Measurements from ENCODE around the gene PDE6H. TPM values are rescaled to one million over a fixed set of nuclear protein-coding genes. Genes with fewer than 3 reads are reported as not detected.

The PDE6H gene
- total RNA-seq, 1 donor from 2014 or later: not detected

DNA sequence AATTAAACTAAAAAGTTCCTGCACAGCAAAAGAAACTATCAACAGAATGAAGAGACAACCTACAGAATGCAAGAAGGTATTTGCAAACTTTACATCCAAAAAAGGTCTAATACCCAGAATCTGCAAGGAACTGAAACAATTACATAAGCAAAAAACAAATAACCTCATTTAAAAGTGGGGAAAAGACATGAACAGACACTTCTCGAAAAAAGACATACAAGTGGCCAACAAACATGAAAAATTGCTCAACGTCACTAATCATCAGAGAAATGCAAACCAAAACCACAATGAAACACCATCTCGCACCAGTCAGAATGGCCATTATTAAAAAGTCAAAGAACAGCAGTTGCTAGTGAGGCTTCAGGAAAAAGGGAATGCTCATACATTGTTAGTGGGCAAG is 15.2 kb downstream of the PDE6H start:
- Mint-ChIP-seq H3K4me1 (peaks cover 13% of the 10 kb centered on the region), H3K27ac (no peak overlapping the region), H3K36me3 (ENCODE audit: low read depth) (peaks cover 1% of the 10 kb centered on the region), H3K4me3 (no peak overlapping the region), H3K9me3 (peaks cover 6% of the 10 kb centered on the region), H3K27me3 (peaks cover 3% of the 10 kb centered on the region)
- intact Hi-C loops (cut with micrococcal nuclease): no loop called here
- no peak for DNase-seq

DNA sequence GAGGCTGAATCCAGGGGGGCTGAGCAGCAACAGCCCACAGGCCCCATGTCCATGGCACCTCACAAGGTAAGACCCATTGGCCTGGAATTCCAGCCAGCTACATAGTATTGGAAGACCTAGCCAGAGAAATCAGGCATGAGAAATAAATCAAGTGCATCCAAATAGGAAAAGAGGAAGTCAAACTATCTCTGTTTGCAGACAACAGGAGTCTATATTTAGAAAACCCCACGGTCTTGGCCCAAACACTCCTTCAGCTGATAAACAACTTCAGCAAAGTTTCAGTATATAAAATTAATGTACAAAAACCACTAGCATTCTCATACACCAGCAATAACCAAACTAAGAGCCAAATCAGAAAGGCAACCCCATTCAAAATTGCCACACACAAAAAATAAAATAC is 16.9 kb downstream of the PDE6H start:
- peaks cover 6% of the 10 kb centered on the region for H3K9me3 Mint-ChIP-seq
- H3K27ac Mint-ChIP-seq: no peak overlapping the region
- no peak overlapping the region for H3K4me3 Mint-ChIP-seq
- peaks cover 3% of the 10 kb centered on the region for H3K27me3 Mint-ChIP-seq
- no peak for DNase-seq
- peaks cover 14% of the 10 kb centered on the region for H3K4me1 Mint-ChIP-seq
- intact Hi-C loops (cut with micrococcal nuclease): no loop called here
- peaks cover 1% of the 10 kb centered on the region for H3K36me3 Mint-ChIP-seq (ENCODE audit: low read depth)

DNA sequence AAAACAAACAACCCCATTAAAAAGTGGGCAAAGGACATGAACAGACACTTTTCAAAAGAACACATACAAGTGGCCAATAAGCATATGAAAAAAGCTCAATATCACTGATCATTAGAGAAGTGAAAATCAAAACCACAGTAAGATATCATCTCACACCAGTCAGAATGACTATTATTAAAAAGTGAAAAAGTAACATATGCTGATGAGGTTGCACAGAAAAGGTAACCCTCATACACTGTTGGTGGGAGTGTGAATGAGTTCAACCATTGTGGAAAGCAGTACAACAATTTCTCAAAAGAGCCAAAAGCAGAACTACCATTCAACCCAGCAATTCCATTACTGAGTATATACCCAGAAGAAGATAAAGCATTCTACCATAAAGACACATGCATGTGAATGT is 18.2 kb downstream of the PDE6H start:
- no peak for DNase-seq
- intact Hi-C loops (cut with micrococcal nuclease): no loop called here
- H3K36me3 Mint-ChIP-seq (ENCODE audit: low read depth): peaks cover 1% of the 10 kb centered on the region
- no peak overlapping the region for H3K4me3 Mint-ChIP-seq
- H3K4me1 Mint-ChIP-seq: peaks cover 24% of the 10 kb centered on the region
- peaks cover 3% of the 10 kb centered on the region for H3K27me3 Mint-ChIP-seq
- no peak overlapping the region for H3K27ac Mint-ChIP-seq
- peaks cover 6% of the 10 kb centered on the region for H3K9me3 Mint-ChIP-seq

DNA sequence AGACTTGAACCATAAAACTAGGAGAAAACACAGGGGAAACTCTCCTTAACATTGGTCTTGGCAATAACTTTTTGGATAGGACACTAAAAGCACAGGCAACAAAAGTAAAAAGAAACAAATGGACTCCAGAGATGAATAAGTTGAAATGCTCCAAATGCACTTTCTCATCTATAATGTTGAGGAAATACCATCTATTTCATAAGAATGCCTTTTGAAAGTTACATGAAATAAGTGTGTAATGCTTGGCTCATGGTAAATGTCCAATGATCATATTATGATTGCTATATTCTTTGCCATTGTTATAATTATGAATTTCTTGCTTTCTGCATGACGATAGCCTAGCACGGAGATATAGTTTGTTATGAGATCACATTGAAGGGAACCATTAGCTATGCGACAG is 19.8 kb downstream of the PDE6H start:
- Mint-ChIP-seq H3K27ac (no peak overlapping the region), H3K4me3 (no peak overlapping the region), H3K27me3 (peaks cover 10% of the 10 kb centered on the region), H3K4me1 (peaks cover 24% of the 10 kb centered on the region), H3K36me3 (ENCODE audit: low read depth) (peaks cover 1% of the 10 kb centered on the region), H3K9me3 (peaks cover 6% of the 10 kb centered on the region)
- DNase-seq: no peak
- intact Hi-C loops (cut with micrococcal nuclease): no loop called here

DNA sequence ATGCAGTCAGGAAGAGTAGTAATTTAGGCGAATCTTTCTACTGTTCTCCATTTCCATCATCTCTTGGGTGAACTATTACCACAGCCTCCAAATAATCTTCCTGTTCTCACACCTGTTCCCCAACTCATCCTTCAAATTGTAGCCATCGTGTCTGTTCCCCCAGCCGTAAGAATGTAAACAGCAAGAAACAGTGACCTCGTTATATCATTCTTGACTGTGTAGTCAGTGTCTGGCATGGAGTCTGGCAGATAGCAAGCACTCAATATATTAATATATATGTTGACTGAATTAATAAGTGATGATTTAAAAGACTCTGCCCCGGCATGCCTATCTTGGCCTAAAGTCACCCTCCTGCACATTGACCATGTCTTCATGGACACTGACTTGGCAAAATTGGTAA is 20.3 kb downstream of the PDE6H start:
- intact Hi-C loops (cut with micrococcal nuclease): no loop called here
- Mint-ChIP-seq H3K27me3 (peaks cover 13% of the 10 kb centered on the region), H3K36me3 (ENCODE audit: low read depth) (peaks cover 1% of the 10 kb centered on the region), H3K4me1 (peaks cover 24% of the 10 kb centered on the region), H3K27ac (no peak overlapping the region), H3K9me3 (peaks cover 6% of the 10 kb centered on the region), H3K4me3 (no peak overlapping the region)
- DNase-seq: no peak

DNA sequence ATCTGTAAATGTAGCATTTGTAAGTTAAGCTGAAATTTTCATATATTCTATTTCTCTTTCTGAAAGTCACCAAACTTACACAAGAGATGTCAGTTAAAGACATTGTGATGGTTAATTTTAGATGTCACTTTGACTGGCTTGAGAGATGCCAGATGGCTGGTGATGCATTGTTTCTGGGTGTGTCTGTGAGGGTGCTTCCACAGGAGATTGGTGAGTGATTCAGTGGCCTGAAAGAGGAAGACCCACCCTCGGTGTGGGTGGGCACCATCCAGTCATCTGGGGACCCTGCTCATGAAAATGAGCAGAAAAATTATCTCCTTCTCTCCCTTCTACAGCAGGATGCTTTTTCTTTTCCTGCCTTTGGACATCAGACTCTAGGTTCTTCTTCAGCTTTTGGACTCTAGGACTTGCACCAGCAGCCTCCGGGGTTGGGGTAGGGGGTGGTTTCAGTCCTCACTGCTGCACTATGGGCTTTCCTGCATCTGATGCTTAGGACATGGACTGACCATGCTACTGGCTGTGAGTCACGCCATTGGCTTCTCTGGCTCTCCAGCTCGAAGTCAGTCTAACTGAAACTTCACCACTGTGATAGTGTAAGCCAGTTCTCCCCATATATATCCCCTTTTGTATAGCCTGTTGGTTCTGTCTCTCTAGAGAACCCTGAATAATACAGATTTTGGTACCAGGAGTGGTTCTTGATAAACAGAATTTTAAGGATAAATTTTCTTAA is 20.9 kb downstream of the PDE6H start:
- H3K36me3 Mint-ChIP-seq (ENCODE audit: low read depth): peaks cover 1% of the 10 kb centered on the region
- intact Hi-C loops (cut with micrococcal nuclease): loop anchor here (2.0 kb wide), 1 partner anchor 53 kb away; no protein-coding TSS in a partner anchor
- no peak overlapping the region for H3K4me3 Mint-ChIP-seq
- H3K27ac Mint-ChIP-seq: no peak overlapping the region
- no peak for DNase-seq
- peaks cover 17% of the 10 kb centered on the region for H3K27me3 Mint-ChIP-seq
- H3K4me1 Mint-ChIP-seq: peaks cover 24% of the 10 kb centered on the region
- peaks cover 6% of the 10 kb centered on the region for H3K9me3 Mint-ChIP-seq

DNA sequence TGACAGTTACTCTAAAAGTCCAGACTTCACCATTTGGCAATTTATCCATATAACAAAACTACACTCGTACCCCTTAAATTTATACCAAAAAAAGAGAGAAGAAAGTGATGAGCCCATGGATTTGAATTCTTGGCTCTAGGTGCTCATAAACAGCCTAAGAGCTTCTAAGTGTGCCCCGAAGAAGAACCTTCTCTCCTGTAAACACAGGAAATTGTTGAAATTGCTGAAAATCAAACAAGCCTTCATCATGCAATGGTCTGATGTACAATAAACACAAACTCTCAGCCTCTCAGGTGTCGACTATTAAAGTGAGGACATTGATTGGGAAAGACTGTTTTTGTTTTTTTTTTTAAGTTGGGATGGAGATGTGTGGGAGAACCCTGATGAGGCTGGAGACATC is 21.8 kb downstream of the PDE6H start:
- intact Hi-C loops (cut with micrococcal nuclease): loop anchor here (1.0 to 5.0 kb wide), 5 partner anchors 32 to 362 kb away; partner anchors contain the start of gene ARHGDIB
- Mint-ChIP-seq H3K27me3 (peaks cover 21% of the 10 kb centered on the region), H3K4me1 (peaks cover 21% of the 10 kb centered on the region), H3K27ac (no peak overlapping the region), H3K9me3 (peaks cover 6% of the 10 kb centered on the region), H3K36me3 (ENCODE audit: low read depth) (peaks cover under 1% of the 10 kb centered on the region), H3K4me3 (no peak overlapping the region)
- DNase-seq: no peak

DNA sequence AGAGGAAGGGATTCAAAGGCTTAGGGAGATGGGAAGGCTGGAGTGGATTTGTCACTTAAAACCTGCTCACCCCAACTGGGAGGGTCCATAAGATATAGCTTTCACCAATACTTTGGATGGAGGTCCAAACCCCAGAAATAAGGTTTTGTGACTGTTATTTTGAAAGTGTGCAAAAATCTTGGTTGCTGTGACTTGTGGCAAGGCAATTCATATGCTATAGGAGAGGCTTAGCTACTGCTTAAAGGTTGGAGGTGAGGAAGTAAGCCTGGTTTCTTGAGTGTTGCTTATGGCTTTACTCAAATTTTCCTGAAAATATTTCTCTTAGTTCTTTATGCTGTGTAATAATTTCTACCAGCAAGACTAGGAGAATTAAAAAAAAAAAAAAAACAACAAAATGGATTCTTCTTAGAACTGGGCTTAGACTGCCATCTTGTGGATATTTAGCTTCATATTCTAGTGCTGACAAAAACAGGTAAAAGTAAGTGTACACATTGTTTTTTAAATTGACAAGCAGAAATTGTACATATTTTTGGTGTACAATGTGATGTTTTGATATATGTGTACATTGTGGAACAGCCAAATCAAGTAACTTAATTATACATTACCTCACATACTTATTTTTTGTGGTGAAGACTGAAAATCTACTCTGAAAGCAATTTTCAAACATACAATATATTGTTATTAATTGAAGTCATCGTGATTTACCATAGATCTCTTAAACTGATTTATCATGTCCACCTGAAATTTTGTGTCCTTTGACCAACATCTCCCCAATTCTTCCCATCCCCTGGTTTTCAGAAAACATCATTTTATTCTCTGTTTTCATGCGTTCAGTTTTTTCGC is 23.0 kb downstream of the PDE6H start:
- peaks cover 6% of the 10 kb centered on the region for H3K9me3 Mint-ChIP-seq
- no peak overlapping the region for H3K27ac Mint-ChIP-seq
- DNase-seq: peak; percentile 64
- peaks cover 20% of the 10 kb centered on the region for H3K4me1 Mint-ChIP-seq
- no peak overlapping the region for H3K4me3 Mint-ChIP-seq
- intact Hi-C loops (cut with micrococcal nuclease): loop anchor here (1.0 to 5.0 kb wide), 5 partner anchors 34 to 364 kb away; partner anchors contain the start of gene ARHGDIB
- no peaks in the 10 kb centered on the region for H3K36me3 Mint-ChIP-seq (ENCODE audit: low read depth)
- peaks cover 24% of the 10 kb centered on the region for H3K27me3 Mint-ChIP-seq

DNA sequence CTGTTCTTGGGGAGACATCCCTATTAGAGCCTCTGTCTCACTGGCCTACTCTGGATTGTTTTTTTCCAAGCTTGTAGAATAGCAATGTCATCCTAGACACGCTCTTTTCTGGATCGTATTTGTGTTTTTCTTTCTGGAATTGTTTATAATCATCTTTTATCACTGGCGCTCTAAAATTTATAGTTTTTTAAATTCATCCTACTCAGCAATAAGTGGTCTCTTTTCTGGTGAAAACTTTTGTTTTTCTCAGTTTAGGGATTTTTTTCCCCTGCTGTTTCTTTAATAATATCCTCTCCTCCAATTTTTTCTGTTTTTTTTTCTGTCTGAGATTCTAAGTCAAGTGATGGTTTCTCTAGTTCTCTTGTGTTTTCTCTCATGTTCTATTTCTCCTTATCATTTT is 25.2 kb downstream of the PDE6H start:
- no peaks in the 10 kb centered on the region for H3K36me3 Mint-ChIP-seq (ENCODE audit: low read depth)
- peaks cover 20% of the 10 kb centered on the region for H3K4me1 Mint-ChIP-seq
- H3K27me3 Mint-ChIP-seq: peaks cover 42% of the 10 kb centered on the region
- no peak for DNase-seq
- H3K4me3 Mint-ChIP-seq: no peak overlapping the region
- no peak overlapping the region for H3K27ac Mint-ChIP-seq
- no peaks in the 10 kb centered on the region for H3K9me3 Mint-ChIP-seq
- intact Hi-C loops (cut with micrococcal nuclease): loop anchor here (5.0 kb wide), 2 partner anchors 36 to 366 kb away; partner anchors contain the start of gene ARHGDIB

DNA sequence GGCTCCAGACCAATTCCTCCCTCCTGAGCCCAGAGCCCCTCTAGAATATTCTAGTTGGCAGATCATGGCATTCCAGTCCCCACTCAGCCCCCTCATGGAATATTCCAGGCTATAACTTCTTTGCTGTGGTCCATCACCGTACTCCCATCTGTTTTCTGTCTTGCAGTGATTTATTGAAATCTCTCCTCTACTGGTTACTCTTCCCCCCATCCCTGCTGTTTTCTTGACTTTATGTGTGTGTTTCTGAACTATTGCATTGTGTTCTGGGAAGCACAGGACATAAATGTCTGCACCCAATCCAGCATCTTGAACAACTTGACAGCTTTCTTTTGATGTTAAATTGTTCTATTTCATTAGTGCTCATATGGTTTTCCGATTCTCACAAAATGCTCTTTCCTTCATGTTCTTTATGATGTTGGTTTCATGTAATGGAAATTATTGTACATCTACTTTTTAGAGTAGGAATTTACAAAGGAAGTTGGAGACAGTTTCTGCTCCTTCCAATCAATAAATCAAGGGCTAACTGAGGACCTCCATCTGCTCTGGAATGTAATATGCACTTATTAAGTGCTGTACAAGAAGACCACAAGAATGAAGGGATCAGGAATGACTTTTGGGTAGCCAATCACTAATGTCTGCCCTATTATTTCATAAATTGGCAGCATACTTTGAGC is 26.3 kb downstream of the PDE6H start:
- Mint-ChIP-seq H3K9me3 (no peaks in the 10 kb centered on the region), H3K4me3 (no peak overlapping the region), H3K4me1 (peaks cover 16% of the 10 kb centered on the region), H3K27me3 (peaks cover 52% of the 10 kb centered on the region), H3K36me3 (ENCODE audit: low read depth) (no peaks in the 10 kb centered on the region), H3K27ac (no peak overlapping the region)
- intact Hi-C loops (cut with micrococcal nuclease): loop anchor here (5.0 kb wide), 2 partner anchors 37 to 367 kb away; partner anchors contain the start of gene ARHGDIB
- DNase-seq: no peak

DNA sequence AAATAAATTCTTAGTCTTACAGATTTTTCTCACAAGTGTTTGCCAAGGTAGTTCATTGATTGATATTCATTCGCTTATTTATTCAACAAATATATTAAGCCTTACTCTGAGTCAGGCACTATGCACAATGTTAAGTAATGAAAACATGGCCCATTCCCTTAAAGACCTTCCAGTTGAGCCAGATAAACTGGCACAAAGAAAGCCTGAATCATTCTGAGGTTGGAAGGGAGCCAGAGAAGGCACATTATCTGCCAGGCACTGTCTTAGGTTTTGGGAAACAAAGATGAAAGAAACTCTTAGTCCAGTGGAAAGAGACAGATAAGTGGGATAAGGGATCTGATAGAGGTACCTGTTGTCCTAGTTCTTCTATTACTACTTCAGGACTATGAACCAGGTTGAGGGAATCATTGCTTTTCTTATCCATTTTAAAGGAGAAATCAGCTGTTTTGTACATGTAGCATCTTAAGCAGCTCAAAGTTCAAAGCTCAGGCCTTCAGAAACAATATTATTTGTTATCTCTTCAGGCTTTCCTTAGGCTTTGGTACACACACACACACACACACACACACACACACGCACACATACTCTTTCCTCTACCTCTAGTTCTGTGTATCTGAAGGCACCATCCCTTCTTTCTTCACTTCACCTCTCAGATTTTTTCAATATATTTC is 27.0 kb downstream of the PDE6H start:
- Mint-ChIP-seq H3K4me1 (peaks cover 9% of the 10 kb centered on the region), H3K36me3 (ENCODE audit: low read depth) (no peaks in the 10 kb centered on the region), H3K9me3 (no peaks in the 10 kb centered on the region), H3K27ac (no peak overlapping the region), H3K4me3 (no peak overlapping the region), H3K27me3 (peaks cover 58% of the 10 kb centered on the region)
- DNase-seq: no peak
- intact Hi-C loops (cut with micrococcal nuclease): loop anchor here (5.0 kb wide), 2 partner anchors 38 to 368 kb away; partner anchors contain the start of gene ARHGDIB

DNA sequence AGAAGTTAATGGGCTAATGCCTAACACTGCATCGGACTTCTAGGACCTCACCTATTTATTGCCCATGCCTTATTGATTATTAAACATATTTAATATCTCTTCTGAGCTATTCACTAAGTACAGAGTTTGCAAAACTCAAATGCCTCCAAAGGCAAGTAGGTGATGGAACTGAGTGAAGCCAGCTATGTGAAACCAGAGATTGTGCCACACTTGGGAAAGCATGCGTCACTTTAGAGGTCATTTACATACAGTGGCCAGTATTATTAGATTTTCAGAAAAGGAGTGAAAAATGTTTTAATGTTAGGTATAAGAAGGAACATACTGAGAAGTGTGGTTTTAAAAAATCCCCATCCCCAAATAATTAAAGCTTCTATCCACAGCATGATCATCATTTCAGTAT is 27.7 kb downstream of the PDE6H start:
- intact Hi-C loops (cut with micrococcal nuclease): no loop called here
- Mint-ChIP-seq H3K27ac (no peak overlapping the region), H3K4me1 (peaks cover 2% of the 10 kb centered on the region), H3K4me3 (no peak overlapping the region), H3K36me3 (ENCODE audit: low read depth) (no peaks in the 10 kb centered on the region), H3K9me3 (no peaks in the 10 kb centered on the region), H3K27me3 (peaks cover 65% of the 10 kb centered on the region)
- no peak for DNase-seq

DNA sequence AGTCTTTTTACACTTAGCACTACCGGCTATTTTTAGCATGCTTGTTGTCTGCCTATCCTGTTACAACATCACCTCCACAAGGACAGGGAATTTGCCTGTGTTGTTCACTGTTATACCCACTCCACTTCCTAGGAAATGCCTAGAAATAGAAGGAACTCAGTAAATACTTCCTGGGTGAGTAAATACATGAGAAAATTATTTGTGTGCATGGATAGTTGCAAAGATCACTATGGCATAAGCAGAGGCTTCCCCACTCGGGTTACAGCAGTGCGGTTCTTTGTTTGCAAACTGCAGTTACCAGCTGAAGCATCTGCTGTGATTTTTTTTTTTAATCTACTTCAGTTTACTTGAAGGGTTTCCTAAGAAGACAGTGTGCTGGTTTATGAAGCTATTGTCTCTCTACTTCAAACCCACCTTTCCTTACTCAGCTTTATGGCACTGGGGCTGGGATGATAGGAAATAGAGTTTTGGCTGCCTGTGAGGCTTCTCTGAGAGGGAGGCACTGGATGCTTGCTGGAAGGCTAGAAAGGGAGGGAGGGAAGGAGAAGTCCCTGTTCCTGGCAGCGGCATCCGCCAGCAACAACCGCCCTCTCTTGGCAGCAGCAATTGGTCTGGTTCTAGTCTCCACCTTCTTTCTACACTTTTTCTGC is 29.0 kb downstream of the PDE6H start:
- Mint-ChIP-seq H3K9me3 (no peaks in the 10 kb centered on the region), H3K4me1 (no peaks in the 10 kb centered on the region), H3K36me3 (ENCODE audit: low read depth) (no peaks in the 10 kb centered on the region), H3K27ac (no peak overlapping the region), H3K27me3 (peaks cover 72% of the 10 kb centered on the region), H3K4me3 (no peak overlapping the region)
- intact Hi-C loops (cut with micrococcal nuclease): no loop called here
- DNase-seq: no peak

All from activated CD4-positive, alpha-beta T cell treated with anti-CD3 and anti-CD28 coated beads, Interleukin-2, amount 10 ng/mL, durations not matched to agents 24 days and 14 days (primary cell).